Nephron progenitor cell (in vitro differentiated cells): ENCODE measurements around the gene ABCC4.

Experiments used
- DNase-seq: peaks from one replicate; pipeline ENCODE4 v3.0.0; 2021
- H3K27ac Mint-ChIP-seq: 2 replicates; pipeline ENCODE4 v1.8.0; 2021; ENCODE audit warnings: mild to moderate bottlenecking, moderate library complexity, mixed read lengths
- H3K27me3 Mint-ChIP-seq: 2 replicates; pipeline ENCODE4 v1.8.0; 2021; ENCODE audit warnings: mild to moderate bottlenecking, low read depth, mixed read lengths; ENCODE audit not compliant: poor library complexity
- H3K36me3 Mint-ChIP-seq: 2 replicates; pipeline ENCODE4 v1.8.0; 2021; ENCODE audit warnings: low read depth, mixed read lengths
- H3K4me1 Mint-ChIP-seq: 2 replicates; pipeline ENCODE4 v1.8.0; 2021; ENCODE audit warnings: mixed read lengths
- H3K4me3 Mint-ChIP-seq: 2 replicates; pipeline ENCODE4 v1.8.0; 2021; ENCODE audit warnings: mild to moderate bottlenecking, moderate library complexity, mixed read lengths
- H3K9me3 Mint-ChIP-seq: 2 replicates; pipeline ENCODE4 v1.8.0; 2021; ENCODE audit warnings: mild to moderate bottlenecking, moderate library complexity, mixed read lengths
- CTCF ChIP-seq: fragments of 200-600 bp; sonication (generic); IDR thresholded peaks from 2 replicates; pipeline ENCODE4 v1.5.0; 2021; ENCODE audit warnings: antibody characterized with exemption

The ABCC4 gene

GRCh38 chr13:95122063-95122462, 179.2 kb downstream of the ABCC4 start:
- DNase-seq = no peak
- H3K4me1 Mint-ChIP-seq = no peaks in the 10 kb centered on the region
- no peak overlapping the region for H3K4me3 Mint-ChIP-seq
- peaks cover 12% of the 10 kb centered on the region for H3K36me3 Mint-ChIP-seq
- peaks cover 2% of the 10 kb centered on the region for H3K27me3 Mint-ChIP-seq
- no peak overlapping the region for H3K27ac Mint-ChIP-seq
- TF ChIP-seq CTCF = no peak
- no peaks in the 10 kb centered on the region for H3K9me3 Mint-ChIP-seq

- TF ChIP-seq CTCF = no peak
- Mint-ChIP-seq H3K36me3 (peaks cover 12% of the 10 kb centered on the region), H3K9me3 (no peaks in the 10 kb centered on the region), H3K27ac (no peak overlapping the region), H3K27me3 (peaks cover 2% of the 10 kb centered on the region), H3K4me3 (no peak overlapping the region), H3K4me1 (no peaks in the 10 kb centered on the region)
- no peak for DNase-seq
Observed at GRCh38 chr13:95121516-95121915, 179.7 kb downstream of the ABCC4 start.

- H3K4me1 Mint-ChIP-seq = peaks cover 2% of the 10 kb centered on the region
- H3K36me3 Mint-ChIP-seq = peaks cover 12% of the 10 kb centered on the region
- no peaks in the 10 kb centered on the region for H3K9me3 Mint-ChIP-seq
- no peak overlapping the region for H3K4me3 Mint-ChIP-seq
- TF ChIP-seq CTCF = no peak
- no peak for DNase-seq
- H3K27ac Mint-ChIP-seq = no peak overlapping the region
- peaks cover 2% of the 10 kb centered on the region for H3K27me3 Mint-ChIP-seq
Observed at GRCh38 chr13:95120650-95121049, 180.6 kb downstream of the ABCC4 start.

- no peak for DNase-seq
- peaks cover 12% of the 10 kb centered on the region for H3K36me3 Mint-ChIP-seq
- H3K4me3 Mint-ChIP-seq = no peak overlapping the region
- no peak for TF ChIP-seq CTCF
- H3K9me3 Mint-ChIP-seq = no peaks in the 10 kb centered on the region
- peaks cover 16% of the 10 kb centered on the region for H3K4me1 Mint-ChIP-seq
- H3K27ac Mint-ChIP-seq = no peak overlapping the region
- peaks cover 2% of the 10 kb centered on the region for H3K27me3 Mint-ChIP-seq
Observed at GRCh38 chr13:95118541-95119324, 182.5 kb downstream of the ABCC4 start.

- Mint-ChIP-seq H3K36me3 (peaks cover 10% of the 10 kb centered on the region), H3K27me3 (peaks cover 5% of the 10 kb centered on the region), H3K4me3 (no peak overlapping the region), H3K9me3 (no peaks in the 10 kb centered on the region), H3K27ac (no peak overlapping the region), H3K4me1 (peaks cover 22% of the 10 kb centered on the region)
- no peak for DNase-seq
- TF ChIP-seq CTCF = no peak
Observed at GRCh38 chr13:95117092-95117491, 184.2 kb downstream of the ABCC4 start.

- H3K9me3 Mint-ChIP-seq = no peaks in the 10 kb centered on the region
- H3K27ac Mint-ChIP-seq = no peak overlapping the region
- no peak for TF ChIP-seq CTCF
- no peak for DNase-seq
- H3K4me3 Mint-ChIP-seq = no peak overlapping the region
- peaks cover 9% of the 10 kb centered on the region for H3K36me3 Mint-ChIP-seq
- H3K27me3 Mint-ChIP-seq = peaks cover 3% of the 10 kb centered on the region
- peaks cover 22% of the 10 kb centered on the region for H3K4me1 Mint-ChIP-seq
Observed at GRCh38 chr13:95115525-95115924, 185.7 kb downstream of the ABCC4 start.
